Hepatic stellate cell (primary cell): ENCODE measurements around the gene TTC39A.
"Not testable (repeated sequence)": the region's sequence is repeated elsewhere in the genome, so short reads cannot be mapped to it uniquely, and the experiment has no call there.

Experiments used
- DNase-seq: peaks from one replicate; pipeline ENCODE4 v3.0.0; 2011; ENCODE audit warnings: low spot score

The TTC39A gene

DNA sequence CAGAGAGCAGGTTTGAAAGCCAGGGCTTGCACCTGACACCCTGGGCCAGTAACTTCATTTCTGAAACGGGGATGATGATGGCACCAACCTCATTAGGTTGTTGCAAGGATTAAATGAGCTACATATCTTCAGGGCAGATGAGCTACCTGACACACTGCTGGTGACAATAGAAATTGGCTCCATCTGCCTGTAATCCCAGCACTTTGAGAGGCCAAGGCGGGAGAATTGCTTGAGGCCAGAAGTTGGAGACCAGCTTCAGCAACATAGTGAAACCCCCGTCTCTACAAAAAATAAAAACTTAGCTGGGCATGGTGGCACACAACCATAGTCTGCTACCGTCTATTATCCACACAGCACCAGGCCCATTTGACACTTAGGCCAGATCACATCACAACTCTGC lies 6.3 kb upstream of the TTC39A start:
- no peak for DNase-seq

DNA sequence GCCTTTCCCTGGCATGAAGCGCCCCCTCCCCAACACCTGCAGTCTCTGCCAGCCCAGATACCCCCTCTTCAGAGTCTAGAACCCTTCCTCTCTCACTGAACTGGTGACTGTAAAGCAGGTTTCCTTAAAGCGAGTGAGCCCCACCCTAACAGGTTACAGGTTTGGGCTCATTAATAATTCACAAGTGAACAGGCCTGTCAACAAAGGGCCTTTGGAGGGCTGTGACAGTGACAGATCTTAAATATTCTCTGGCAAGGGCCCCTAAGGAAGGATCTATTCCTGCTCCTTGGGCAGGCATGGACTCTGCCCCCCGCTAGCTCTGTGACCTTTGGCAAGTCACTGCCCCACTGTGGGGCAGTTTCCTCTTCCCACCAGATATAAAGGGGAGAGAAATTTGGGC lies 5.6 kb upstream of the TTC39A start:
- DNase-seq = no peak

DNA sequence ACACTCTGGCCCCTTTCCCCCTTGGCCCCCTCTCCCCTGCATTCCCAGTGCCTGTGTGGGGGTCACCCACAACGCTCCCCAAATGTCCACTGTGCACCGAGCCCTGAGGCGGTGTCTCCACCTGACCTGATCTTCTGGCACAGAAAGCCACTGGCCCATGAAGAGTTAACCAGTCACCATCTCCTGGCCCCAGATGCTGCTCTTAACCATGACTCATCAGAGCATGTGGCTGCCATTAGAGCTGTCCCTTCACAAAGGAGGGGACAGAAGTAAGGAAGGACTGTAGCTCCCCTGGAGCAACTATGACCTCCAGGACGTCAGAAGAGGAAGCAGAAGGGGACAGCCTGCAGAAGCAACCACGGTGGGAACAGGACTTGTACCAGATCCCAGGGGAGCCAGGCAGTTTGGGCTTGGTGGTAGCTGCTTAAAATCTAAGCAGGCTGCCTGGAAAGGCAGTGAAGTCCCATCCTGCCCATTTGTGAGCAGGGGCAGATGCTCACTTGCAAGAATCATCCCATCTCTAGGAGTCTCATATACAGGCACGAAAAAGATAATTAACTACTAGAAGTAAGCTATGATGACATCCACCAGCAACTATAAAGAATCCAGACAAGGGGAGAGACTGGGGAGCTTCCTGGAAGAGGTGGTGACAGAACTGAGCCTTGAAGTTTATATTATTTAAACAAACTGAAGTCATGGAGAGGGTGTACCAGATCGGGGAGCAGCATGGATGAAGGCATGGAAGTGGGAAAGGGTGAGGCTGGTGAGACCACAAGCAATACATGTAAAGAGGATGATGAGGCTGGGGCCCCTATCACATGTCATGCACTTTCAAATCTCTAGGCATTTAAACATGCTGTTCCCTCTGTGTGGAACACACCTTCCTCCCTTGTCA lies 1.1 kb upstream of the TTC39A start:
- peak; percentile 89 for DNase-seq

DNA sequence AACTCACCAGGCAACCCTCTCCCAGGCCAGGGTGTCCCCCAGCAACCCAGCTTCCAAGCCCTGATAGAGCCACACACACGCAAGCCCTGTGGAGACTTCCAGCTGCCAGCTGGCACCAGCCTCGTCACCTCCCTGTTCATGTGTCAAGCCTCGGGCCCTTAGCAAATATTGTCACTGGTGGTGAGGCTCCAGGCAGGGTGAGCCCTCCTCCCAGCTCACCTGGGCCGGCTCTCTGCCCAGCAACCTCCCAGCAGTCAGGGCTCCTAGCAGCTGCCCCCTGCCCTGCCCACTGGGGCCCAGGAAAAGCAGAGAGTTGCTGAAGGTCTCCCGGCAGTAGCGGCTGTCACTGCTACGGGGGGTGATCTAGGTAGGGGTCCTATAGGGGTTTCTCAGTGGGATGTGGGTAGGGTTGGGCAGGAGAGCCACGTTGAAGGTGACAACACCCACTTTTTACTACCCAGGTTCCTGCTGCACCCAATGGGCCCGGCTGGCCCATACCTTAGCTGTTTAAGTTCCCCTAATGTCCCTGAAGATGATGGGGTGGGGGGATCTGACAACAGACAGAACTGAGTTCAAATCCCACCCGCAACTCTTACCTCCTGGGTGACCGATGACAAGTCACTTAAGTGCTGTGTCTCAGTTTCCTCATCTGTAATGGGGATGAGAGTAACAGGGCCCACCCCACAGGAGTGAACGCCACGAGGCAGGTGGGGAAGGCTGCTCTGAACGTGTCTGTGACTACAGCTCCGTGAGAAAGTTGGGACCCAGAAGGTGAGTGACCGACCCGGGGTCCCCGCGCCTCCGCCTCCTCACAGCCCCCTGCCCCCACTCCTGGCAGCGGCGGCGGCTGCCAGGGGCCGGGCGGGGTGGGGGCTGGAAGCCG lies 678 bp downstream of the TTC39A start:
- DNase-seq = no peak

DNA sequence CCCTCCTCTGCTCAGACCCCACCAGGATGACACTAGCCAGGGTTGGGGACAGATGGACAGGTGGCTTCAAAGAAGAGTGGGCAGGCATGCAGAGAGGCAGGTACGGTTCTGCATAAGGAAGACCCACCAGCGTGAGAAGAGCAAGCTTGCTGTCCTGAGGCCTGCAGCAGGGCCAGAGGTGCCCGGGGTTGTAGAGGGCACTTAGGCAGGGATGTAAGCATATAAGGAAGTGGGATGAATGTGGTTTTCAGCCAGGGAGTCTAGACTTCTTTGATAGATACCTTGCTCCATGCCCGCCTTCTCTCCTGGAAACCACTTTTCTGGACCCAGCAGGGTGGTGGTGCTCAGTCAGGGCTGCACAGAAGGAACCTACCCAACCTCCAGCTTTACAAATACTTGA lies 1.4 kb downstream of the TTC39A start:
- no peak for DNase-seq

DNA sequence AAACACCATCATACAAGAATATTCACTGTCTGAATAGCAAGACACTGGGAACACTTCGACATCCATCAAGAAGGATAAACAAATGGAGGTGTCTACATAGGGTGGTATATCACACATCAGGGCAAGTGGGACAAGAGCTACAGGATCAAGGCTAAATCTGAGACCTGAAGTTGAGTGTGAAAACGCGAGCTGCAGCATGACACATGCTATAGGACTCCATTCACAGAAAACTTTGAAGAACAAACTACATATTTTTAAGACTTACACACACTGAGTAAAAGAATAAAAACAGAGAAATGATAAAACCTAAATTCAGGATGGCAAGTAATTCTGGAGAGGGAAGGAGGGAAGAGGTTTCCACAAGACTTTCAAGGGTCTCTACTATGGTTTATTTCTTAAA lies 2.1 kb downstream of the TTC39A start:
- peak; percentile 64 for DNase-seq

DNA sequence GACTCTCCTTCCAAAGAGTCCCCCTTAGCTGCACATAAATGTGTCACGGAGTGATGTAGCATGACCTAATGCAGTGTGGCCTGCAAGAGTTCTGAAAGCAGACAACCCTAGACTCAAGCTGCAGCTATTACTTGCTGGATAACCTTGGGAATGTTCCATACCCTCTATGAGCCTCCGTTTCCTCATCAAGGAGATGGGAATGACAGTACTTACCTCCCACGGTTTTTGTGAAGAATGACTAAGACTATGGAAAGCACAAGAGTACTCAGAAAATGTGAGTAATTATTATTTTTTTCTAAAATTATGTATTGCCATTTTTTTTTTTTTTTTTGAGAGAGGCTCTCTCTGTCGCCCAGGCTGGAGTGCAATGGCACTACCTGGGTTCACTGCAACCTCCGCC lies 3.0 kb downstream of the TTC39A start:
- no peak for DNase-seq

DNA sequence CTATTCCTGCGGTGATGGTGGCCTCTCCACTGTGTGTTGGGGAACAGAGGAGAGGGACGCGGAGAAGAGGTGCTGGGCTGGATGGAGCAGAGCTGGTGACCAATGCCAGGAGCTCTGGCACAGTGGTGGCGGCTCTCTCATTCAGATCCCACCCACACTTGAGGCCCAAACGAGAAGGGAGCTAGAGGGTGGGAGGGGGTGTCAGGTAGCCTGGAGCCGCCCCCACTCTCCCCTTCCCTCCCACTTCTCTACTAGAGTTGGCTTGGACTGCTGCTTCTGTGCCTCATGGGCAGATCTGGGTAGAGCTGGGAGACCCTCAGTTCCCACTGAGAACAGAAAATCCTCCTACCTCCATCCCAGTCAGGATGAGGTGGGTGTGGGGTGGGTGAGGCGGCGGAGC lies 3.5 kb downstream of the TTC39A start:
- no peak for DNase-seq

DNA sequence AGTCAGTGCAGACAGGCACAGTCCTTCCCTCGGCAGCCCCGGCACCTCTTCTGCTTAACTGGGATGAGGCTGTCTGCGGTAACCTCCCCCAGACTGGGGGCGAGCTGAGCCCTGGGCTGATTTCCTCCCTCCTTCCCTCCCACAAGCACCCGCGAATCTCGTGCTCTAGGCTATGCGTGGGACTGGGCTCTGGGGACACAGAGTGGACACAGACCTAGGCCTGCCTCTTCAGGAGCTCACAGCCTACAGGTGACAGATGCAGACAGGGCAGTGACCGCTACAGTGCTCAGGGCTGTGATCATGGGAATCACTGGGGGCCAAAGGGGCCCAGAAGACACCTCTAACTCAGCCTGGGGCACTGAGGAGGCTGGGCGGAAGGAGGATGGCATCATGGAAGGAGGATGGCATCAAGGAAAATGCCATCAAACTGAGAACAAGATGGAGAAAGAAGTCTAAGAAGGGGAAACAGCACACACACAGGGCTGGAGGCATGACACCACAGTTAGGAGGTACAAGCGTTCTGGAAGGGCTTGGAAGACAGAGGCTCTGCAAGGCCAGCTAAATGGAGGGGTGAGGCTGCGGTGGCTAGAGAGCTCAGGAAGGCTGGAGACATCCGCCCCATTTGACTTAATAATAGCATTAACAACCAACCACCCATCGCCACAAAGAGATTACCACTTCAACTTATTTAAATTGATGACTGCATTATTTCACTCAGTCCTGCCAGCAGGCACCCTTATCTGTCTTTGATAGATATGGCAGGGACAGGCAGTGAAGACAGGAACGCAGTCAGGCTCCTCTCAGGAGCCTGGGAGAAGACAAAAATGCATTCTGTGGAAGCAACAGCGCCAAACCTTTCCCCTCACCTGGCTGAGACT lies 4.2 kb downstream of the TTC39A start:
- DNase-seq = no peak

DNA sequence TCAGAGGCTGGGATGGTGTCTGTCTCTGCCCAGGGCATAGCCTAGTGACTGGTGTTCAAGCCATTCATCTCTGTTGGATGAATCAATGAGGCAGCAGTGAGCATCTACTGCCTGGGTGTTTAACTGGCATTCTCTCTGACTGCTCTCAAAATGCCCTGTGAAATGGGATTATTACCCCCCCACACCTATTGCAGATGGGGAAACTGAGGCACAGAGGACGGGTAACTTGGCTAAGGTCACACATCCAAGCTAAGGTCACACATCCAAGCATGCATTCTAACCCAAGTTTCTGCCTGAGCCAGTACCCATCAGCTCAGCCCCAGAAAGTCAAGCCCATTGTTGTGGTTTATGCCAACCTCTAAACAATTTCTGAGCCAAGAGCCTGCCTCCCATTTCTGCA lies 5.0 kb downstream of the TTC39A start:
- DNase-seq = no peak

DNA sequence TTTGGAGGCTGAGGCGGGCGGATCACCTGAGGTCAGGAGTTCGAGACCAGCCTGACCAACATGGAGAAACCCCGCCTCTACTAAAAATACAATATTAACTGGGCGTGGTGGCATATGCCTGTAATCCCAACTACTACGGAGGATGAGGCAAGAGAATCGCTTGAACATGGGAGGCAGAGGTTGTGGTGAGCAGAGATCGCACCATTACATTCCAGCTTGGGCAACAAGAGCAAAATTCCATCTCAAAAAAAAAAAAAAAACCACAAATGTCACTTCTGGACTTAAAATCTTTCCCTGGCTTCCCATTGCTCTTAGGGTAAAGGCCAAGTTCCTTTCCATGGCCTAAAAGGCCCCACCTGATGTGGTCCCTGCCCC lies 5.4 kb downstream of the TTC39A start:
- not testable (repeated sequence) for DNase-seq

DNA sequence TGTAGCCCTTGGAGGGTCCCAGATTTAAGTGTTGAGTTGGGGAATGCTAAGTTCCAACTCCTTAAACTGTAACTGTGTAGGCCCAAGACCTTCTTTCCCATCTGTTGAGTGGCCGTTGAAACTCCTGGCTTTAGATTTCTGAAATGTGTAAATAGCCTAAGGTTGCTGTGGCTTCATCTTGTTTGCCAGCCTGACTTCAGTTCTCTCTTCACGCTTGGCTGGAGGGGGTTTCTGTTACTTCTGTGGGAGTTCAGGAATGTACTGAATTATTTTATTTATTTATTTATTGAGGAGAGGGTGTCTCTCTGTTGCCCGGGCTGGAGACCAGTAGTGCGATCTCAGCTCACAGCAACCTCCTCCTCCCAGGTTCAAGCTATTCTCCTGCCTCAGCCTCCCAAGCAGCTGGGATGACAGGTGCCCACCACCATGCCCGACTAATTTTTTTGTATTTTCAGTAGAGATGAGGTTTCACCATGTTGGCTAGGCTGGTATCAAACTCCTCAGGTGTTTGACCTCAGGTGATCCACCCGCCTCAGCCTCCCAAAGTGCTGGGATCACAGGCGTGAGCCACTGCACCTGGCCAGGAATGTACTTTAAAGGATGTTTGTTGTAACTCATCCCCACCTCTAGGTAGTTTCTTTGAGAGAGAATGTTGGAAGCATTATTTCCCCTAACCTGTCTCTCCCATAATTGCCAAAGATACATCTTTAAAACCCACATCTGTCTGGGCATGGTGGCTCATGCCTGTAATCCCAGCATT lies 5.9 kb downstream of the TTC39A start:
- no peak for DNase-seq

DNA sequence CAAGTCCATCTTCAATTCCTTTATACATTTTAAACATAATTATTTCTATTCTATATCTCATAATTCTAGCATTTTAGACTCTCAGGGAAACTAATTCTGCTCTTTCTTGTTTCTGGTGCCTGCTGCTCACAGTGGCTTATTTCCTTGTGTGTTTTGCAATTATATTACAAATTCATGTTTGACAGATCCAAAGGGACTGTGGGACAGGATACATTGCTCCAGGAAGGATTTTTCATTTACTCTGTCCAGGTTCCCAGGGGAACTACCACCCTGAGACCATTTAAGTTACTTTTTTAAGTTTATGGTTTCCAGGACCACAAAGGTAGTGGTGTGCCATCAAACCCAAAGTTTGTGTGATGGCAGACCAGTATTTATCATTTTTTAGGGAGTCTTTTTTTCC lies 6.6 kb downstream of the TTC39A start:
- DNase-seq = no peak

DNA sequence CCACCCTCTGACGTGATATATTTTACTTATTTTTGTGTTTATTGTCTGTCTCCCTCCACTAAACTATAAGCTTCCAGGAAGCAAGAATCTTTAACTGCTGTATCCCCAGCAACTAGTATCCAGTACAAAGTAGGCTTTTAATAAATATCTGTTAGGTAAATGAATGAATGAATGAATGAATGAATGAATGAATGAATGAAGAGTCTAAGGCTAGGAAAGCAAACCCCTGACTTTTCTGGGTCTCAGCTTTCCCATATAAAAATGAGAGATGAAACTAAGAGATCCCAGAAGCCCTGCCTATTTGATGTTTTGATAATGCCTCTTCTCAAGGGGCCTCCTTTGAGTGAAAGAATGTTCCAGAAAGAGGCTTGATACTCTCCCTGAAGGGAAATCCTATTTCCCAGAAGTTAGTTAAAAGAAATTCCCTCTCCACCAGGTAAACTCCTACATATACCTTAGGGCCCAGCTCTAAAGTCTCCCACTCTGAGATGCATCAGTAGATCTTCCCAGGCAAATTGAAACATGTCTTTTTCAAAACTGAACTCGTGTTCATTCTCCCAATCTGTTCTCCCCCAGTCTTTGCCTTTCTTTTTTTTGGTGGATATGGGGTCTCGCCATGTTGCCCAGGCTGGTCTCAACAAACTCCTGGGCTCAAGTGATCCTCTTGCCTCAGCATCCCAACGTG lies 7.8 kb downstream of the TTC39A start:
- no peak for DNase-seq

DNA sequence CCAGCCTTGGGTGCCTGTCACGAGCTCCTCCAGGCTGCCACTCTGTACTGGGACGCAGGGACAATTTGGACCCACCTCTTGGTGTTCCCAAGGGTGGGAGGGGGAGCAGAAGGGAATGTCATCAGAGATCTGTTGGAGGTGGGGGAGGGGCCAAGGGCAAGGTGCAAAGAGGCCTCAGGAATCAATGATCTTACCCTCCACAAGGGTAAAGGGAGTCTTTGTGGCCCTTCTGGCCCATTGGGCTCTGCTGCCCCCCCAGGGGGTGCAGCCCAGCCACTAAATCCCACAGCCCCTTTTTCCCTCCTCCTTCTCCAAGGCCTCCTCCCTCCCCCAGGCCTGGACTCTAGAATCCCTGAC lies 8.5 kb downstream of the TTC39A start:
- no peak for DNase-seq

DNA sequence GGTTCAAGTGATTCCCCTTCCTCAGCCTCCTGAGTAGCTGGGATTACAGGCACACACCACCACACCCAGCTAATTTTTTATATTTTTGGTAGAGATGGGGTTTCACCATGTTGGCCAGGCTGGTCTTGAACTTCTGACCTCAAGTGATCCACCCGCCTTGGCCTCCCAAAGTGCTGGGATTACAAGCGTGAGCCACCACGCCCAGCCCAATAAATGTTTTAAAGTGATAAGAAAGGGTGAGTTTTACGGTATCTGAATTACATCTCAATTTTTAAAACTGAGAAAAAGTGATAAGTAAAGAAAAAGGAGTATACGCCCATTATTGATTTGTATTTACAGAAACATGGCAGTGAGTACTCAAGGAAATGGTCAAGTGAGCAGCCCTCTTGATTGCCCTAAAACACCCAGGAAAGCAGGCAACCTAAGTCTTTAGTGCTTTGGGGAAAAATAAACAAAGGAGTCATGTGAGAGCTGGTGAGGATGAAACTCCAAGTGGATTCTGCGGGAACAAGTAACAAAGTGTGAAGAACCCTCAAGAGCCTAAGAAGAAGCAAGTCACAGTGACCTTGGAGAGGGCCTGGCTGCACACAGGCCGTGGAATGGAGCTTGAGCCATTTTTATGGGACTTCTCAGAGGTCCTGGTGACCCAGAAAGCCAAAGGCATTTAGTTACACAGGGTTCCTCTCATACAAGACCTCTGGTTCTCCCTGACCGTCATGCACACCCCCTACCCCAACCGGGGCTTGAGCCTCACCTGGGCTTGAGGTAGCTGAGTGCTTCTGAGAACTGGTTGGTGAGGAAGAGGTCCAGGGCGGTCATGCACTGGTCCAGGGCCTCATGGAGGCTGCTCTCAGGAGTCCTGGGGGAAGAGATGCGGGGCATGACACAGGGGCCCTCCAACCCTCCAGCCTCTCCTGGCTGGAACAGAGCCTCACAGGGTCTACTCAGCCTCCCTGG lies 9.1 kb downstream of the TTC39A start:
- no peak for DNase-seq

DNA sequence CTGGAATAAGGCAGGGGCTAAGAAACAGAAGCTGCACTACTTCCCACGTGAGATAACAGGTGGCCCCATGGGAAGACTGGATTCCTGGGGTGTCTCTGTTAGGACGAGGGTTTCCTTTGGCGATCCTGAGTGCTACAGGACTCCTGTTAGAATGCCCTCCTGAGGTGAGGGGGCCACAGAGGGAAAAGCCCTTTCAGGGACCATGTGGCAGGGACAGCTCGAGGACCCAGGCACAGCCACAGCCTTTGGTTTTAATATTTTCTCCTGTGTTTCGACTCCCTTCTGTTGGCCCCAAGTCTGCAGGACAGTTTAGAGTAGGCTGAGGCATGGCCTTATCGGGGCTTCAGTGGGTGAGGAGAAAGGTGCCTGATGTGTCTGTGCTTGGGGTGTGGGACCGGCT lies 12.6 kb downstream of the TTC39A start:
- no peak for DNase-seq

DNA sequence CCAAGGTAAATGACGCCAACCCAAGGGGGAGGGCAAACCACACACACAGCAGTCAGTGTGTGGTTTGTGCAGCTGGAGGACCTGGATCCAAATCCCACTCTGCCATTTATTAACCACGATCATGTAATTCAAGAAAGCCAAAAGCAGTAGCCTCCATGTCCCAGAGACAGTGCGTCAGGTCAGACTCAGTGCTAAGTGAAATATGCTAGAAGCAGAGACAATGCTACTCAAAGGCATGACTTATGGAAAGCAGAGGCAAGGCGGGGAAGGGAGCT lies 13.6 kb downstream of the TTC39A start:
- DNase-seq = no peak

DNA sequence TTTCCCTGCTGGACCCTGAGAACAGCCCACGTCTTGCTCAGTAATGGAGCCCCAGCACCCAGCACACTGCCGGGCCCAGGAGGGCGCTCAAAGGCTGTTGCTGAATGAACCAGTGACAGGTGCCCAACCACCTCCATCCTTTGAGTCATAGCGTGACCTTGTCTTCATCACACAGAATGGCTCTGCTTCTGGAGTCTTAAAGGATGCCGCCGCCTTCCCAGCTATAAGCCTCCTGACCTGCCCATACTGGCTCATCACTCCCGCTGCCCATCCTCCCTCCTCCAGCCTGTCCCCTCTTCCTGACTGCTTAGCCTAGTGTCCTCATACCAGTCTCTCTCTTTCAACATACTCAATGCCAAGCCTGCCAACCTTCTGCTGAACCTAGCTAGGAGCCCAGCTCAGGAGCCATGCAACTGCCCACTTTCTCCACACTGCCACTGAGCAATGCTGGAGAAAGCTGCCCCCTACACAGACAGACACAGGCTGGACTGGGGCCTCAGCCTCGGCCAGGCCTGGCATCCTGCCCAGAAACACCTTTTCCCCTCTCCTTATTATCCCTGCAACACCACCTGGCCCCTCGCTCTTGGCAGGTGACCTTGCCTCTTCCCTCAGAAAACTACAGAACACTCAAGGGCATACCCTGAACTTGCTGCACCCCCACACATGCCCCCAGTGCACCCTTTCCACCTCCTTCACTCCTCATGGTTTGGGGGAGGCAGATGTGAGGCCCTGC lies 14.1 kb downstream of the TTC39A start:
- no peak for DNase-seq
